ENCODE results near the gene RPLP1. TPM values are rescaled to one million over a fixed set of nuclear protein-coding genes. Genes with fewer than 3 reads are reported as not detected.

The RPLP1 gene
- total RNA-seq, 1 experiment from 2014 or later, result 1,587 TPM

DNA sequence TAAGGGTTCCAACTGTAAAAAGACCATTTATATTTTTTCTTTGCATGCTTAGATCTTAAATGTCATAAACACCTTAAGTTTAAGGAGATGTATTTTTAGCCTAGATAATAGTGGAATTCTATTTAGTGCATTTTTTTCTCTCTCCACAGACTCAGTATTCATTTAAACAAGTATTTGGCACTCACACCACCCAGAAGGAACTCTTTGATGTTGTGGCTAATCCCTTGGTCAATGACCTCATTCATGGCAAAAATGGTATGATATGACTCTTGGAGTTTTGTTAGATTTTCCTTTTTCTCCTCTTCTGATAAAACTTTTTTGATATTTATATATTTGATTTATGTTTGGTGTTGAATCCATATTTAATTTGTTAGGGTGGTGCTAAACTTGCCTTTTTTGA lies 31.1 kb upstream of the RPLP1 start:
- Histone ChIP-seq H3K9me3 (no peaks in the 10 kb centered on the region; the same call in 1 of the 2 replicates), H3K4me3 (ENCODE audit: low read depth, low read length) (no peak overlapping the region), H3K36me3 (ENCODE audit: control insufficient read depth, insufficient read depth, low read length) (peaks cover 3% of the 10 kb centered on the region; the same call in 1 of the 2 replicates), H3K27me3 (replicated peaks; ENCODE audit: control insufficient read depth, insufficient read depth, low read length) (no peaks in the 10 kb centered on the region), H3K4me1 (no peaks in the 10 kb centered on the region)
- Mint-ChIP-seq H3K4me3 (ENCODE audit: unreplicated experiment) (no peak overlapping the region), H3K4me1 (ENCODE audit: low read depth, unreplicated experiment) (no peaks in the 10 kb centered on the region), H3K9me3 (ENCODE audit: unreplicated experiment) (no peaks in the 10 kb centered on the region), H3K36me3 (ENCODE audit: insufficient read depth, unreplicated experiment) (peaks cover 77% of the 10 kb centered on the region), H3K27me3 (ENCODE audit: insufficient read depth, unreplicated experiment) (no peaks in the 10 kb centered on the region), H3K27ac (ENCODE audit: unreplicated experiment) (no peak overlapping the region)
- DNase-seq, result no peak
- CTCF ChIA-PET, result no interaction called here
- intact Hi-C loops (cut with micrococcal nuclease; ENCODE audit: unreplicated experiment), result no loop called here
- POLR2A ChIA-PET, result no interaction called here
- no TSS peak for BruUV-seq (replicated peaks)
- TF ChIP-seq, protein P1, sequence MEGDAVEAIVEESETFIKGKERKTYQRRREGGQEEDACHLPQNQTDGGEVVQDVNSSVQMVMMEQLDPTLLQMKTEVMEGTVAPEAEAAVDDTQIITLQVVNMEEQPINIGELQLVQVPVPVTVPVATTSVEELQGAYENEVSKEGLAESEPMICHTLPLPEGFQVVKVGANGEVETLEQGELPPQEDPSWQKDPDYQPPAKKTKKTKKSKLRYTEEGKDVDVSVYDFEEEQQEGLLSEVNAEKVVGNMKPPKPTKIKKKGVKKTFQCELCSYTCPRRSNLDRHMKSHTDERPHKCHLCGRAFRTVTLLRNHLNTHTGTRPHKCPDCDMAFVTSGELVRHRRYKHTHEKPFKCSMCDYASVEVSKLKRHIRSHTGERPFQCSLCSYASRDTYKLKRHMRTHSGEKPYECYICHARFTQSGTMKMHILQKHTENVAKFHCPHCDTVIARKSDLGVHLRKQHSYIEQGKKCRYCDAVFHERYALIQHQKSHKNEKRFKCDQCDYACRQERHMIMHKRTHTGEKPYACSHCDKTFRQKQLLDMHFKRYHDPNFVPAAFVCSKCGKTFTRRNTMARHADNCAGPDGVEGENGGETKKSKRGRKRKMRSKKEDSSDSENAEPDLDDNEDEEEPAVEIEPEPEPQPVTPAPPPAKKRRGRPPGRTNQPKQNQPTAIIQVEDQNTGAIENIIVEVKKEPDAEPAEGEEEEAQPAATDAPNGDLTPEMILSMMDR (IDR thresholded peaks at IDR 0.05; ENCODE audit: insufficient read depth in 1 of 2, low read depth in 1 of 2, low read length in 1 of 2, severe bottlenecking in 1 of 2, unreplicated experiment in 1 of 2), result no peak

DNA sequence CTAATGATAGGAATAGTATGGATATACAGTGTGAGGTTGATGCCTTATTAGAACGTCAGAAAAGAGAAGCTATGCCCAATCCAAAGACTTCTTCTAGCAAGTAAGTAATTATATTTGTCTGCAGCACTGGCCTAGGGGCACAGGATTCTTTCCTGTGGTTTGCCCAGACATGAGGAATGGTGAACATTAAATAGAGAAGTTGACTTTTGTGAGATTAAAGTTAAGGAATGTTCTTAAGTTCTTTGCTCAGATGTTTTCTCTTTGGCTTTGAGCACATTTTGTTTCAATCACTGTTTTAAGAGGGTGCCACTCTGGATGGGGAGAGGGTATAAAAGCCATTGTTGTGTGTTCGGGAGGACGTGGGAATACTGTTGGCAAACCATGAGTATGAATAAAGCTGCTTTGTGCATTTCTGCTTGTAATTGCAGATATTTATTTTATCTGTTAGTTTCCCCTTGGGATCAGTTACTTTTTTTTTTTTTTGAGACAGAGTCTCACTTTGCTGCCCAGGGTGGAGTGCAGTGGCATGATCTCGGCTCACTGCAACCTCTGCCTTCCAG lies 30.2 kb upstream of the RPLP1 start:
- ChIA-PET CTCF (no interaction called here), POLR2A (interaction anchor here (0.7 kb wide), 1 partner anchor 8 kb away, joined by 5 read pairs; the partner anchor contains the start of gene KIF23)
- H3K36me3 Mint-ChIP-seq (ENCODE audit: insufficient read depth, unreplicated experiment), result peaks cover 77% of the 10 kb centered on the region
- H3K4me3 ChIP-seq (ENCODE audit: low read depth, low read length), result no peak overlapping the region
- no peaks in the 10 kb centered on the region for H3K27me3 Mint-ChIP-seq (ENCODE audit: insufficient read depth, unreplicated experiment)
- TF ChIP-seq, protein P1 (IDR thresholded peaks at IDR 0.05; ENCODE audit: insufficient read depth in 1 of 2, low read depth in 1 of 2, low read length in 1 of 2, severe bottlenecking in 1 of 2, unreplicated experiment in 1 of 2), result no peak
- H3K4me1 Mint-ChIP-seq (ENCODE audit: low read depth, unreplicated experiment), result no peaks in the 10 kb centered on the region
- H3K9me3 ChIP-seq, result no peaks in the 10 kb centered on the region; the same call in 1 of the 2 replicates
- DNase-seq, result no peak
- no peak overlapping the region for H3K4me3 Mint-ChIP-seq (ENCODE audit: unreplicated experiment)
- H3K27me3 ChIP-seq (replicated peaks; ENCODE audit: control insufficient read depth, insufficient read depth, low read length), result no peaks in the 10 kb centered on the region
- H3K36me3 ChIP-seq (ENCODE audit: control insufficient read depth, insufficient read depth, low read length), result peaks cover 3% of the 10 kb centered on the region; the same call in 1 of the 2 replicates
- no peaks in the 10 kb centered on the region for H3K9me3 Mint-ChIP-seq (ENCODE audit: unreplicated experiment)
- intact Hi-C loops (cut with micrococcal nuclease; ENCODE audit: unreplicated experiment), result no loop called here
- no TSS peak for BruUV-seq (replicated peaks)
- H3K4me1 ChIP-seq, result no peaks in the 10 kb centered on the region
- no peak overlapping the region for H3K27ac Mint-ChIP-seq (ENCODE audit: unreplicated experiment)

DNA sequence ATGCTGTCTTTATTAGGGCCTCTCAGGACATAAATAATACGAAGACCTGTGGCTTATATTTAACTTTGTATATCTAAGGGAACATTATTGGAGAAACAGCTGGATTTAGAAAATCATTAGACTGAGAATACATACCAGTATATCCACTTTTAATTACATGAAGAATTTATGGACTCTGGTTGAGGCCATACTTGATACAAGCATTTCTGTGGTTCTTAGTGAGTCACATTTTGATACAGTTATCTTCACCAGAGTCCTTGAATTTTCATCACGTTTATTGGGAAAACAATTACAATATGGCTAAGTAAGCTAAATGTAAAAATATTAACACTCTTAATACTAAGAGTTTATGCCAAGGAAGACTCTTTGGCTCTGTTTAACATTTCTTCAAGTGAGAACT lies 28.6 kb upstream of the RPLP1 start:
- no peak overlapping the region for H3K4me3 Mint-ChIP-seq (ENCODE audit: unreplicated experiment)
- peaks cover 3% of the 10 kb centered on the region; the same call in 1 of the 2 replicates for H3K36me3 ChIP-seq (ENCODE audit: control insufficient read depth, insufficient read depth, low read length)
- POLR2A ChIA-PET, result no interaction called here

More for the DNA sequence above, 28.6 kb upstream of the RPLP1 start:
- Mint-ChIP-seq H3K36me3 (ENCODE audit: insufficient read depth, unreplicated experiment) (peaks cover 78% of the 10 kb centered on the region), H3K9me3 (ENCODE audit: unreplicated experiment) (no peaks in the 10 kb centered on the region), H3K27me3 (ENCODE audit: insufficient read depth, unreplicated experiment) (no peaks in the 10 kb centered on the region), H3K4me1 (ENCODE audit: low read depth, unreplicated experiment) (no peaks in the 10 kb centered on the region), H3K27ac (ENCODE audit: unreplicated experiment) (no peak overlapping the region)
- CTCF ChIA-PET, result no interaction called here
- no peaks in the 10 kb centered on the region for H3K4me1 ChIP-seq
- intact Hi-C loops (cut with micrococcal nuclease; ENCODE audit: unreplicated experiment), result no loop called here
- no peak overlapping the region for H3K4me3 ChIP-seq (ENCODE audit: low read depth, low read length)
- no peaks in the 10 kb centered on the region for H3K27me3 ChIP-seq (replicated peaks; ENCODE audit: control insufficient read depth, insufficient read depth, low read length)
- TF ChIP-seq, protein P1 (IDR thresholded peaks at IDR 0.05; ENCODE audit: insufficient read depth in 1 of 2, low read depth in 1 of 2, low read length in 1 of 2, severe bottlenecking in 1 of 2, unreplicated experiment in 1 of 2), result no peak
- BruUV-seq (replicated peaks), result no TSS peak
- H3K9me3 ChIP-seq, result no peaks in the 10 kb centered on the region
- DNase-seq, result no peak

Measured in Caco-2 (cell line).